Transverse colon (tissue), 4 donors: ENCODE measurements around the gene GNB1L. TPM values are rescaled to one million over a fixed set of nuclear protein-coding genes. Genes with fewer than 3 reads are reported as not detected.

ENCODE experiments used
- DNase-seq: peaks from one replicate; pipeline ENCODE4 v3.0.0-alpha.2; 2019
- H3K27ac ChIP-seq, 4 donors: fragments of 200-600 bp; sonication (generic); 2 replicates each; pipeline ENCODE4 v1.5.1; 2016 to 2018; ENCODE audit warnings: inconsistent platforms in 4 of 4
- H3K27me3 ChIP-seq: fragments of 200-600 bp; sonication (generic); 2 replicates; pipeline ENCODE4 v1.5.1; 2017; ENCODE audit warnings: inconsistent platforms
- H3K36me3 ChIP-seq, 4 donors: fragments of 200-600 bp; sonication (generic); 2 replicates each; pipeline ENCODE4 v1.5.1; 2017 to 2019; ENCODE audit warnings: inconsistent platforms in 4 of 4
- H3K4me1 ChIP-seq, 4 donors: fragments of 200-600 bp; sonication (generic); 2 replicates each; pipeline ENCODE4 v1.5.1; 2017 to 2020; ENCODE audit warnings: inconsistent platforms in 4 of 4
- H3K4me3 ChIP-seq, 4 donors: fragments of 200-600 bp; sonication (generic); 1 replicate in 1 of 4; 2 replicates in 3 of 4; pipeline versions ENCODE4 v1.5.1 to v1.6.1; 2017 to 2019; ENCODE audit warnings: inconsistent platforms in 4 of 4
- H3K9me3 ChIP-seq, 2 donors: fragments of 200-600 bp; sonication (generic); 2 replicates each; pipeline ENCODE4 v1.5.1; 2017 to 2019; ENCODE audit warnings: inconsistent platforms in 2 of 2
- EP300 ChIP-seq: sonication (generic); formaldehyde crosslinking; IDR thresholded peaks from one replicate; pipeline ENCODE4 v1.6.1; 2017; ENCODE audit warnings: antibody characterized with exemption, low read depth
- POLR2A ChIP-seq: fragments of 450-650 bp; IDR thresholded peaks from one replicate; pipeline ENCODE4 v1.6.1; 2016; ENCODE audit warnings: antibody characterized with exemption, mild to moderate bottlenecking, moderate library complexity
- POLR2AphosphoS5 ChIP-seq, 3 donors: sonication (generic); formaldehyde crosslinking; IDR thresholded peaks; one replicate each; pipeline ENCODE4 v1.6.1; 2016; ENCODE audit warnings: antibody characterized with exemption in 3 of 3
- WGBS, 2 donors: methylation state at CpG; one replicate each; pipeline ENCODE4 v1.1.5; 2018; ENCODE audit warnings: low coverage in 1 of 2; 5-methylcytosine and 5-hydroxymethylcytosine counted together
- in situ Hi-C, 4 donors: fragments of 200-750 bp; cut with MboI; loops; one replicate each; pipeline versions ENCODE4 v1.15.0 to v1.15.1; 2017; ENCODE audit warnings: low sequenced_read_pairs in 3 of 4, low pct_ligation_motif_present in 1 of 4, low pct_unique_long_range_greater_than_20kb in 1 of 4
- intact Hi-C: fragments of 100-400 bp; cut with DNase I; formaldehyde crosslinking; loops from one replicate; pipeline ENCODE4 v1.15.1; 2023; ENCODE audit warnings: low total_unique reads
- total RNA-seq, 4 donors: library from RNA; depleted of rRNA; stranded (reverse); fragments of >200 nt; gene quantifications; one replicate each; pipeline ENCODE4 v1.1.0, GENCODE V29; 2016
- TF ChIP-seq, protein P1 (sequence below), 5 experiments: fragments of 200-600 bp in 3 of 5; fragments of 450-650 bp in 2 of 5; sonication (generic) in 3 of 5; IDR thresholded peaks; 1 replicate in 2 of 5; 2 replicates in 3 of 5; pipeline ENCODE4 v1.5.1; 2016 to 2017; ENCODE audit warnings: antibody characterized with exemption in 5 of 5, inconsistent platforms in 3 of 5, mild to moderate bottlenecking in 2 of 5, moderate library complexity in 1 of 5

The GNB1L gene
- total RNA-seq, 4 donors from 2014 or later: 0.80 to 4.8 (median 2.8) TPM

GRCh38 chr22:19785461-19786263, 69.0 kb downstream of the GNB1L start:
- Histone ChIP-seq H3K27ac (no peak overlapping the region), H3K9me3 (no peaks in the 10 kb centered on the region), H3K36me3 (no peaks in the 10 kb centered on the region), H3K4me1 (no peaks in the 10 kb centered on the region), H3K27me3 (peaks cover 29% of the 10 kb centered on the region), H3K4me3 (no peak overlapping the region)
- no peak for DNase-seq
- intact Hi-C loops: no loop called here
- TF ChIP-seq, protein P1, sequence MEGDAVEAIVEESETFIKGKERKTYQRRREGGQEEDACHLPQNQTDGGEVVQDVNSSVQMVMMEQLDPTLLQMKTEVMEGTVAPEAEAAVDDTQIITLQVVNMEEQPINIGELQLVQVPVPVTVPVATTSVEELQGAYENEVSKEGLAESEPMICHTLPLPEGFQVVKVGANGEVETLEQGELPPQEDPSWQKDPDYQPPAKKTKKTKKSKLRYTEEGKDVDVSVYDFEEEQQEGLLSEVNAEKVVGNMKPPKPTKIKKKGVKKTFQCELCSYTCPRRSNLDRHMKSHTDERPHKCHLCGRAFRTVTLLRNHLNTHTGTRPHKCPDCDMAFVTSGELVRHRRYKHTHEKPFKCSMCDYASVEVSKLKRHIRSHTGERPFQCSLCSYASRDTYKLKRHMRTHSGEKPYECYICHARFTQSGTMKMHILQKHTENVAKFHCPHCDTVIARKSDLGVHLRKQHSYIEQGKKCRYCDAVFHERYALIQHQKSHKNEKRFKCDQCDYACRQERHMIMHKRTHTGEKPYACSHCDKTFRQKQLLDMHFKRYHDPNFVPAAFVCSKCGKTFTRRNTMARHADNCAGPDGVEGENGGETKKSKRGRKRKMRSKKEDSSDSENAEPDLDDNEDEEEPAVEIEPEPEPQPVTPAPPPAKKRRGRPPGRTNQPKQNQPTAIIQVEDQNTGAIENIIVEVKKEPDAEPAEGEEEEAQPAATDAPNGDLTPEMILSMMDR (IDR thresholded peaks at IDR 0.05): no peak
- TF ChIP-seq POLR2A: no peak
- no peak for TF ChIP-seq EP300
- TF ChIP-seq POLR2AphosphoS5 (IDR thresholded peaks at IDR 0.05): no peak
- WGBS, 2 donors: 80 to 86% methylated on average over 2 to 22 of the region's 22 CpGs
- in situ Hi-C loops: no loop called here

- DNase-seq: no peak
- Histone ChIP-seq H3K36me3 (no peaks in the 10 kb centered on the region), H3K9me3 (no peaks in the 10 kb centered on the region), H3K4me1 (no peaks in the 10 kb centered on the region), H3K4me3 (no peak overlapping the region), H3K27ac (no peak overlapping the region), H3K27me3 (peaks cover 29% of the 10 kb centered on the region)
- in situ Hi-C loops: no loop called here
- no peak for TF ChIP-seq POLR2AphosphoS5 (IDR thresholded peaks at IDR 0.05)
- TF ChIP-seq POLR2A: no peak
- no peak for TF ChIP-seq EP300
- intact Hi-C loops: no loop called here
- WGBS, 2 donors: 95% methylated on average over 29 of the region's 33 CpGs; no CpG with 5 or more reads in 1 of the 2 donors
Observed at GRCh38 chr22:19784384-19785175, 70.1 kb downstream of the GNB1L start.

GRCh38 chr22:19783586-19784383, 70.9 kb downstream of the GNB1L start:
- Histone ChIP-seq H3K27me3 (peaks cover 31% of the 10 kb centered on the region), H3K4me3 (no peak overlapping the region), H3K4me1 (no peaks in the 10 kb centered on the region), H3K27ac (no peak overlapping the region), H3K36me3 (no peaks in the 10 kb centered on the region), H3K9me3 (no peaks in the 10 kb centered on the region)
- intact Hi-C loops (no loop called here), in situ Hi-C loops (no loop called here)
- TF ChIP-seq POLR2AphosphoS5 (IDR thresholded peaks at IDR 0.05): no peak
- no peak for TF ChIP-seq POLR2A
- no peak for TF ChIP-seq EP300
- TF ChIP-seq, protein P1 (IDR thresholded peaks at IDR 0.05): no peak
- DNase-seq: no peak
- WGBS, 2 donors: 94% methylated on average over 23 of the region's 24 CpGs; no CpG with 5 or more reads in 1 of the 2 donors

GRCh38 chr22:19782533-19782932, 72.1 kb downstream of the GNB1L start:
- 94% methylated on average over 1 of the region's 1 CpG; no CpG with 5 or more reads in 1 of the 2 donors for WGBS, 2 donors
- TF ChIP-seq POLR2AphosphoS5 (IDR thresholded peaks at IDR 0.05): no peak
- TF ChIP-seq POLR2A: no peak
- TF ChIP-seq, protein P1 (IDR thresholded peaks at IDR 0.05): no peak
- no peak for TF ChIP-seq EP300
- no peak overlapping the region for H3K4me3 ChIP-seq
- in situ Hi-C loops: no loop called here
- intact Hi-C loops: no loop called here
- H3K36me3 ChIP-seq: no peaks in the 10 kb centered on the region
- DNase-seq: no peak
- no peaks in the 10 kb centered on the region for H3K4me1 ChIP-seq
- H3K9me3 ChIP-seq: no peaks in the 10 kb centered on the region
- H3K27me3 ChIP-seq: peaks cover 43% of the 10 kb centered on the region
- no peak overlapping the region for H3K27ac ChIP-seq
